Smooth muscle cell (in vitro differentiated cells): ENCODE data around the gene CLEC2D. TPM values are rescaled to one million over a fixed set of nuclear protein-coding genes. Genes with fewer than 3 reads are reported as not detected.

Source experiments
- DNase-seq: peaks from one replicate; lab custom pipeline; 2025; ENCODE audit not compliant: unreplicated experiment; lab: John Stamatoyannopoulos, UW
- H2AFZ ChIP-seq: fragments of 200-600 bp; sonication (generic); 2 replicates; pipeline ENCODE4 v1.6.0; 2016; ENCODE audit warnings: antibody characterized with exemption, low read depth, mild to moderate bottlenecking
- H3F3A ChIP-seq: fragments of 200-600 bp; sonication (generic); 2 replicates; pipeline ENCODE4 v1.6.0; 2017; ENCODE audit warnings: antibody characterized with exemption, low read depth
- H3K27ac ChIP-seq: fragments of 200-600 bp; sonication (generic); 2 replicates; pipeline ENCODE4 v1.5.1; 2016; ENCODE audit warnings: low read depth, mild to moderate bottlenecking
- H3K27me3 ChIP-seq: fragments of 200-600 bp; sonication (generic); 2 replicates; pipeline ENCODE4 v1.6.1; 2016; ENCODE audit warnings: low read depth, mild to moderate bottlenecking
- H3K36me3 ChIP-seq: fragments of 200-600 bp; sonication (generic); 2 replicates; pipeline ENCODE4 v1.5.1; 2016; ENCODE audit warnings: low read depth
- H3K4me1 ChIP-seq: fragments of 200-600 bp; sonication (generic); 2 replicates; pipeline ENCODE4 v1.5.1; 2016; ENCODE audit warnings: low read depth
- H3K4me2 ChIP-seq: fragments of 200-600 bp; sonication (generic); 2 replicates; pipeline ENCODE4 v1.6.0; 2016; ENCODE audit warnings: mild to moderate bottlenecking
- H3K4me3 ChIP-seq: fragments of 200-600 bp; sonication (generic); 2 replicates; pipeline ENCODE4 v1.5.1; 2016; ENCODE audit warnings: mild to moderate bottlenecking
- H3K79me2 ChIP-seq: fragments of 200-600 bp; sonication (generic); 2 replicates; pipeline ENCODE4 v1.6.0; 2016; ENCODE audit warnings: low read depth, mild to moderate bottlenecking
- H3K9ac ChIP-seq: fragments of 200-600 bp; sonication (generic); 2 replicates; pipeline ENCODE4 v1.6.0; 2016; ENCODE audit warnings: low read depth
- H3K9me3 ChIP-seq: fragments of 200-600 bp; sonication (generic); replicated peaks from 2 replicates; pipeline ENCODE4 v1.5.1; 2016; ENCODE audit warnings: low read depth
- H4K20me1 ChIP-seq: fragments of 200-600 bp; sonication (generic); 2 replicates; pipeline ENCODE4 v1.6.0; 2016; ENCODE audit warnings: low read depth
- WGBS: methylation state at CpG from one replicate; pipeline ENCODE4 v1.1.7; 2016; ENCODE audit warnings: low lambda C conversion rate; 5-methylcytosine and 5-hydroxymethylcytosine counted together
- polyA plus RNA-seq: library from polyadenylated mRNA; unstranded; fragments of >200 nt; fragmentation: Nextera tagmentation; extraction: Ambion mirVana; gene quantifications from 2 replicates; pipeline ENCODE4 v1.2.1, GENCODE V29; 2016
- total RNA-seq: library from RNA; depleted of rRNA; stranded (reverse); fragments of >200 nt; gene quantifications from 2 replicates; pipeline ENCODE4 v1.2.3, GENCODE V29; 2014
- TF ChIP-seq, protein P1 (sequence below): fragments of 200-600 bp; sonication (generic); IDR thresholded peaks from 2 replicates; pipeline ENCODE4 v1.5.1; 2017; ENCODE audit warnings: borderline replicate concordance, mild to moderate bottlenecking, antibody characterized with exemption; ENCODE audit not compliant: insufficient read depth, poor library complexity, severe bottlenecking

Gene CLEC2D
- total and polyA plus RNA-seq, 2 experiments from 2014 or later: 2.2 to 5.8 TPM

DNA sequence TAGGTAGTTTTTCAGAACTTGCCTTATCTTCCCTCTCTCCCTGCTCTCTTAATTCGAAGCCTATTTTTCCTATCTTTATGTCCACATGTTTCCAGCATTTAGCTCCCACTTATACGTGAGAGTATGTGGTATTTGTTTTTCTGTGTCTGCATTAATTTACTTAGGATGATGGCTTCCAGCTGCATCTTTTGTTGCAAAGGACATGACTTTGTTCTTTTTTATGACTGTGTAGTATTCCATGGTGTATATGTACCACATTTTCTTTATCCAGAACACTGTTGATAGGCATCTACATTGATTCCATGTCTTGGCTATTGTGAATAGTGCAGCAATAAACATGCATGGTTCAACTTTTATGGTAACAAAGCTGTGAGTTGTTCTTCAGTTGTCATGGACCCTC lies 7.8 kb upstream of the CLEC2D start:
- H3K4me2 ChIP-seq: no peak overlapping the region

DNA sequence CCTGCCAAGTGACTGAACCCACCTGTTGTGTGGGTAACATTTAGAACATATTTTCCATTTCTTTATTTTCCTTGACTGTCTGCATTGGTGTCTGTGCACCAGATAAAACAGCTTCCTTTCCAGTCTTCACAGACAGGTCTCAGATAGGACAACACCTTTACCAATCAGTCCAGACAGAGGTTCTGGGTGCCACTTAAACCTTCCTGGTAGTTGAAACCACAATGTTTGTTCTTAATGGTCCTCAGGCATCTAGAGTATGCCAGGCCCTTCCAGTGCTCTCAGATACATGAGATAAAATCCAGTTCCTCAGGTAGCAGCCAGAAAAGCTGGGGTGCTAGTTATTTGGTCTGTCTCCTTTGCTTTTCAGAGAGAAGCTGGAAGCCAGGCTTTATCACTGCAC lies 7.0 kb upstream of the CLEC2D start:
- Histone ChIP-seq H3K9me3 (no peaks in the 10 kb centered on the region), H3K4me2 (no peak overlapping the region), H4K20me1 (no peaks in the 10 kb centered on the region)

More for the DNA sequence above, 7.8 kb upstream of the CLEC2D start:
- TF ChIP-seq, protein P1, sequence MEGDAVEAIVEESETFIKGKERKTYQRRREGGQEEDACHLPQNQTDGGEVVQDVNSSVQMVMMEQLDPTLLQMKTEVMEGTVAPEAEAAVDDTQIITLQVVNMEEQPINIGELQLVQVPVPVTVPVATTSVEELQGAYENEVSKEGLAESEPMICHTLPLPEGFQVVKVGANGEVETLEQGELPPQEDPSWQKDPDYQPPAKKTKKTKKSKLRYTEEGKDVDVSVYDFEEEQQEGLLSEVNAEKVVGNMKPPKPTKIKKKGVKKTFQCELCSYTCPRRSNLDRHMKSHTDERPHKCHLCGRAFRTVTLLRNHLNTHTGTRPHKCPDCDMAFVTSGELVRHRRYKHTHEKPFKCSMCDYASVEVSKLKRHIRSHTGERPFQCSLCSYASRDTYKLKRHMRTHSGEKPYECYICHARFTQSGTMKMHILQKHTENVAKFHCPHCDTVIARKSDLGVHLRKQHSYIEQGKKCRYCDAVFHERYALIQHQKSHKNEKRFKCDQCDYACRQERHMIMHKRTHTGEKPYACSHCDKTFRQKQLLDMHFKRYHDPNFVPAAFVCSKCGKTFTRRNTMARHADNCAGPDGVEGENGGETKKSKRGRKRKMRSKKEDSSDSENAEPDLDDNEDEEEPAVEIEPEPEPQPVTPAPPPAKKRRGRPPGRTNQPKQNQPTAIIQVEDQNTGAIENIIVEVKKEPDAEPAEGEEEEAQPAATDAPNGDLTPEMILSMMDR: no peak
- Histone ChIP-seq H3K9me3 (no peaks in the 10 kb centered on the region), H2AFZ (no peak overlapping the region), H3K4me3 (no peak overlapping the region), H4K20me1 (no peaks in the 10 kb centered on the region), H3K36me3 (peaks cover 13% of the 10 kb centered on the region), H3F3A (no peaks in the 10 kb centered on the region), H3K4me1 (no peaks in the 10 kb centered on the region), H3K27me3 (no peaks in the 10 kb centered on the region), H3K9ac (no peak overlapping the region), H3K79me2 (no peaks in the 10 kb centered on the region), H3K27ac (no peak overlapping the region)
- WGBS: 93% methylated on average over 2 of the region's 2 CpGs
- no peak for DNase-seq

DNA sequence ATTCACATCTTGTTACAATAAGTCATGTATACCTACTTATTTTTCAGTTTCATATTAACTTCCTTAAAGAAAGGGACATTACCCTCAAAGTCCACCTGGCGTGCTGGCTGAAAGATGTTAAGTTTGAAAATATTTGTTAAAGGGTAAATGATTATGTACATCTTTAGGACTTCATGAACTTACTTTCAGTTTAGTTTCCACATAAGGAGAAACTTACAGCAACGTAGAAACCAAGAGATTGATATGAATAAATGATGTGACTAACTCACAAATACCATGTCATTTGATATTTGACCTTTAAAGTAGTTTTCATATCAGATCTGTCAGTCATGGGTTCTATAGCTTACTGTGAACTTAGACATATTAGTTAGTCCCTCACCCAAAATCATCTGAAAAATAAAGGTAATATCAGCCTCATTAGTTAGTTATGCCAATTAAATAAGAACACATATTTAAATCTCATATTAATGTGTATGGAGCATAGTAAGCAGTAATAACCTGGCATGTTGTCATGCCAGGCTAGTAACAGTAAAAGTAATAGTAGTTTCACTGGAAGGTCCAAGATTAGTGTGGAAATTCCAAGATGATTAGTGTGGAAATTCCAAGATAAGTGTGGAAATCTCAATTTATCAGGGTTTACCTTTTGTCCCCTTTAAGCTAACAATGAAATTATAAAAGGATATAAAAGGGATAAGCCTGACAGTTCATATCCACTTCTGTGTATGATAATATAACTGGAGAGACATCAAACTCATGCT lies 1.9 kb upstream of the CLEC2D start:
- TF ChIP-seq, protein P1: no peak
- no peak overlapping the region for H3K4me2 ChIP-seq
- H3K36me3 ChIP-seq: no peaks in the 10 kb centered on the region
- H3K79me2 ChIP-seq: no peaks in the 10 kb centered on the region
- no peak overlapping the region for H3K9ac ChIP-seq
- H3K9me3 ChIP-seq: no peaks in the 10 kb centered on the region
- DNase-seq: no peak
- no peaks in the 10 kb centered on the region for H3K4me1 ChIP-seq
- 94% methylated on average over 2 of the region's 2 CpGs for WGBS
- H3K27me3 ChIP-seq: no peaks in the 10 kb centered on the region
- no peak overlapping the region for H3K27ac ChIP-seq
- no peak overlapping the region for H2AFZ ChIP-seq
- H3F3A ChIP-seq: no peaks in the 10 kb centered on the region
- no peaks in the 10 kb centered on the region for H4K20me1 ChIP-seq
- H3K4me3 ChIP-seq: no peak overlapping the region

More for the DNA sequence above, 7.0 kb upstream of the CLEC2D start:
- no peaks in the 10 kb centered on the region for H3F3A ChIP-seq
- H3K4me1 ChIP-seq: no peaks in the 10 kb centered on the region
- H3K27ac ChIP-seq: no peak overlapping the region
- no peak for DNase-seq
- no peaks in the 10 kb centered on the region for H3K27me3 ChIP-seq
- H3K9ac ChIP-seq: no peak overlapping the region
- peaks cover 10% of the 10 kb centered on the region for H3K36me3 ChIP-seq
- no peak overlapping the region for H3K4me3 ChIP-seq
- TF ChIP-seq, protein P1: no peak
- H3K79me2 ChIP-seq: no peaks in the 10 kb centered on the region
- no peak overlapping the region for H2AFZ ChIP-seq
